PC-3 (cell line): ENCODE results near the gene SYT1. TPM values are rescaled to one million over a fixed set of nuclear protein-coding genes. Genes with fewer than 3 reads are reported as not detected.

Source experiments
- ATAC-seq: fragments of 200-7000 bp; cut with Tn5 transposase; 2 replicates; pipeline ENCODE4 v1.9.1; 2020; ENCODE audit warnings: mild to moderate bottlenecking, moderate library complexity
- BruUV-seq: library from RNA; stranded (reverse); fragments of 400-500 nt; replicated peaks from 2 replicates; lab custom pipeline; 2021; lab: Mats Ljungman, UMichigan
- CTCF ChIA-PET: fragments of 300-600 bp; sonication (Branson Sonifier 250); formaldehyde crosslinking; loops from one replicate; lab custom pipeline; 2022; ENCODE audit warnings: antibody characterized with exemption; lab: Charles Lee
- POLR2A ChIA-PET: fragments of 300-600 bp; sonication (Branson Sonifier 250); formaldehyde crosslinking; loops from one replicate; lab custom pipeline; 2022; ENCODE audit warnings: antibody characterized with exemption; ENCODE audit not compliant: unreplicated experiment; lab: Charles Lee
- DNase-seq: peaks from one replicate; pipeline ENCODE4 v3.0.0-alpha.2; 2015
- H2AFZ ChIP-seq: fragments of 300-600 bp; sonication (generic); 2 replicates; pipeline ENCODE4 v1.6.0; 2016; ENCODE audit warnings: antibody characterized with exemption, low read length
- H3F3A ChIP-seq: fragments of 300-600 bp; sonication (generic); one replicate; pipeline ENCODE4 v1.6.0; 2017; ENCODE audit warnings: antibody characterized with exemption, low read length, control low read depth, mild to moderate bottlenecking; ENCODE audit not compliant: unreplicated experiment
- H3K27ac ChIP-seq: fragments of 300-600 bp; sonication (generic); 2 replicates; pipeline ENCODE4 v1.5.1; 2016; ENCODE audit warnings: mild to moderate bottlenecking, low read length
- H3K27me3 ChIP-seq: fragments of 300-600 bp; sonication (generic); 2 replicates; pipeline ENCODE4 v1.6.1; 2016; ENCODE audit warnings: low read length, mixed read lengths
- H3K36me3 ChIP-seq: fragments of 300-600 bp; sonication (generic); 2 replicates; pipeline ENCODE4 v1.6.1; 2016; ENCODE audit warnings: low read depth, mixed run types, low read length, mixed read lengths
- H3K4me1 ChIP-seq: fragments of 300-600 bp; sonication (generic); 2 replicates; pipeline ENCODE4 v1.5.1; 2016; ENCODE audit warnings: low read length; ENCODE audit not compliant: insufficient read depth
- H3K4me2 ChIP-seq: fragments of 300-600 bp; sonication (generic); 2 replicates; pipeline ENCODE4 v1.6.0; 2016; ENCODE audit warnings: low read length
- H3K4me3 ChIP-seq: fragments of 300-600 bp; sonication (generic); 2 replicates; pipeline ENCODE4 v1.5.1; 2016; ENCODE audit warnings: mild to moderate bottlenecking, low read length, mixed read lengths
- H3K79me2 ChIP-seq: fragments of 300-600 bp; sonication (generic); 2 replicates; pipeline ENCODE4 v1.6.1; 2017; ENCODE audit warnings: low read length, mixed read lengths
- H3K9ac ChIP-seq: fragments of 300-600 bp; sonication (generic); 2 replicates; pipeline ENCODE4 v1.6.0; 2016; ENCODE audit warnings: mild to moderate bottlenecking, low read length
- H3K9me2 ChIP-seq: fragments of 300-600 bp; sonication (generic); replicated peaks from 2 replicates; pipeline ENCODE4 v1.6.1; 2016; ENCODE audit warnings: mixed run types, low read length, mixed read lengths
- H3K9me3 ChIP-seq: fragments of 300-600 bp; sonication (generic); 2 replicates; pipeline ENCODE4 v1.6.1; 2016; ENCODE audit warnings: low read length, mixed read lengths
- H4K20me1 ChIP-seq: fragments of 300-600 bp; sonication (generic); 2 replicates; pipeline ENCODE4 v1.6.1; 2016; ENCODE audit warnings: low read length, mixed read lengths
- EZH2 ChIP-seq: fragments of 300-600 bp; sonication (generic); IDR thresholded peaks from one replicate; pipeline ENCODE4 v1.6.1; 2017; ENCODE audit warnings: antibody characterized with exemption, mild to moderate bottlenecking, low read length; ENCODE audit not compliant: unreplicated experiment
- EZH2phosphoT487 ChIP-seq: fragments of 300-600 bp; sonication (generic); IDR thresholded peaks from 2 replicates; pipeline ENCODE4 v1.6.1; 2018; ENCODE audit warnings: mild to moderate bottlenecking, antibody characterized with exemption, low read length, borderline replicate concordance
- intact Hi-C: fragments of 100-400 bp; cut with micrococcal nuclease; formaldehyde crosslinking; loops from 2 replicates; pipeline ENCODE4 v1.9.0; 2023
- total RNA-seq: library from RNA; depleted of rRNA; stranded (reverse); fragments of >200 nt; gene quantifications from 2 replicates; pipeline ENCODE4 v1.2.3, GENCODE V29; 2014
- TF ChIP-seq, protein P1 (sequence below): fragments of 300-600 bp; sonication (generic); conservative IDR thresholded peaks from 2 replicates; pipeline ENCODE4 v1.5.1; 2017; ENCODE audit warnings: antibody characterized with exemption, low read depth, mild to moderate bottlenecking, low read length

SYT1 gene
- total RNA-seq, 1 experiment from 2014 or later, result 0.51 TPM

DNA sequence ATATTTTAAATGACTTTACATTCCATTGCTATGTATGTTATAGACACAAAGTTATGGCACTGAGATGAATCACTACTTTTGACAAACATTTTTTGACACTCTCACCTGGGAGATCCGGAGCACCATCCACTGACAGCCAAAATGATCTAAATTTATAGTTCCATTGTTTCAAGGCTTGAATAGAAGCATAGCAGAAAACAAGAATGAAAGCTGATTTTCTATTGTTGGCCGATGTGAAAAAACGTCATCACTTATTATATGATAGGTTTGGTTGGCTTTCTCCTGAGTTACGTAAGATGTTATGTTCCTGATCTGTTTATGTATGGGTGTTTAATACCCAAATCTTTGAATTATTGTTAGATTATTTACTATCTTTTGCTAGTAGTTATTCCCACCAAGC is 520.0 kb downstream of the SYT1 start:
- no TSS peak for BruUV-seq
- ChIA-PET POLR2A (no interaction called here), CTCF (no interaction called here)
- Histone ChIP-seq H3K9me2 (no peaks in the 10 kb centered on the region), H3K27ac (no peak overlapping the region), H3K4me1 (no peaks in the 10 kb centered on the region), H2AFZ (no peak overlapping the region), H3K4me3 (no peak overlapping the region), H3F3A (no peaks in the 10 kb centered on the region), H3K27me3 (no peaks in the 10 kb centered on the region), H4K20me1 (no peaks in the 10 kb centered on the region), H3K79me2 (no peaks in the 10 kb centered on the region), H3K9me3 (no peaks in the 10 kb centered on the region), H3K9ac (no peak overlapping the region), H3K36me3 (no peaks in the 10 kb centered on the region), H3K4me2 (no peak overlapping the region)
- intact Hi-C loops, result no loop called here
- DNase-seq, result no peak
- no peak for ATAC-seq
- TF ChIP-seq EZH2 (no peak), EZH2phosphoT487 (no peak)
- TF ChIP-seq, protein P1, sequence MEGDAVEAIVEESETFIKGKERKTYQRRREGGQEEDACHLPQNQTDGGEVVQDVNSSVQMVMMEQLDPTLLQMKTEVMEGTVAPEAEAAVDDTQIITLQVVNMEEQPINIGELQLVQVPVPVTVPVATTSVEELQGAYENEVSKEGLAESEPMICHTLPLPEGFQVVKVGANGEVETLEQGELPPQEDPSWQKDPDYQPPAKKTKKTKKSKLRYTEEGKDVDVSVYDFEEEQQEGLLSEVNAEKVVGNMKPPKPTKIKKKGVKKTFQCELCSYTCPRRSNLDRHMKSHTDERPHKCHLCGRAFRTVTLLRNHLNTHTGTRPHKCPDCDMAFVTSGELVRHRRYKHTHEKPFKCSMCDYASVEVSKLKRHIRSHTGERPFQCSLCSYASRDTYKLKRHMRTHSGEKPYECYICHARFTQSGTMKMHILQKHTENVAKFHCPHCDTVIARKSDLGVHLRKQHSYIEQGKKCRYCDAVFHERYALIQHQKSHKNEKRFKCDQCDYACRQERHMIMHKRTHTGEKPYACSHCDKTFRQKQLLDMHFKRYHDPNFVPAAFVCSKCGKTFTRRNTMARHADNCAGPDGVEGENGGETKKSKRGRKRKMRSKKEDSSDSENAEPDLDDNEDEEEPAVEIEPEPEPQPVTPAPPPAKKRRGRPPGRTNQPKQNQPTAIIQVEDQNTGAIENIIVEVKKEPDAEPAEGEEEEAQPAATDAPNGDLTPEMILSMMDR, result no peak

DNA sequence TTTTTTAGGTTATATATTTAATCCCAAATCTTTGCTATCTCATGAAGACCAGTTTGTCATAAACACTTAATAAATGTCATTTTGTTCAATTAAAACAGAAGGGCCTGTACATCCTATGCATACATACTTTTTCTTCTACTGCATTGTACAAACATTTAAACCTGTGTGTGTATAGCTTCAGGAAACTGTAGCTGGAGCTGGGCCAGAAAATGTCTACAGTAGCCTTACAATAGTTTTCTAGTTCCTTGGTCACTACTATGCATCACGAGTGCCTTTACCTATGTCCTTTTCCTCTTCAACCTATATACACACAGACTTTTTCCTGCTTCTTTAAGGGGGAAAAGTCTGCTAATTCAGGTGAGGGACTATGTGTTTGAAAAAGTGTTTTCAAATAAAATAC is 523.4 kb downstream of the SYT1 start:
- H4K20me1 ChIP-seq, result no peaks in the 10 kb centered on the region
- no TSS peak for BruUV-seq
- H3K4me2 ChIP-seq, result no peak overlapping the region
- no peaks in the 10 kb centered on the region for H3K9me2 ChIP-seq
- ATAC-seq (no peak), DNase-seq (no peak)
- H3K4me3 ChIP-seq, result no peak overlapping the region
- no peaks in the 10 kb centered on the region for H3K36me3 ChIP-seq
- H3K79me2 ChIP-seq, result no peaks in the 10 kb centered on the region
- ChIA-PET CTCF (interaction anchor here (0.5 kb wide), 1 partner anchor 110 kb away, joined by 4 read pairs; no protein-coding TSS in a partner anchor), POLR2A (no interaction called here)
- no peaks in the 10 kb centered on the region for H3F3A ChIP-seq
- intact Hi-C loops, result no loop called here
- no peak overlapping the region for H3K27ac ChIP-seq
- no peaks in the 10 kb centered on the region for H3K4me1 ChIP-seq
- TF ChIP-seq EZH2phosphoT487 (no peak), EZH2 (no peak)
- TF ChIP-seq, protein P1, result no peak
- no peak overlapping the region for H3K9ac ChIP-seq
- no peak overlapping the region for H2AFZ ChIP-seq
- no peaks in the 10 kb centered on the region for H3K9me3 ChIP-seq
- no peaks in the 10 kb centered on the region for H3K27me3 ChIP-seq

DNA sequence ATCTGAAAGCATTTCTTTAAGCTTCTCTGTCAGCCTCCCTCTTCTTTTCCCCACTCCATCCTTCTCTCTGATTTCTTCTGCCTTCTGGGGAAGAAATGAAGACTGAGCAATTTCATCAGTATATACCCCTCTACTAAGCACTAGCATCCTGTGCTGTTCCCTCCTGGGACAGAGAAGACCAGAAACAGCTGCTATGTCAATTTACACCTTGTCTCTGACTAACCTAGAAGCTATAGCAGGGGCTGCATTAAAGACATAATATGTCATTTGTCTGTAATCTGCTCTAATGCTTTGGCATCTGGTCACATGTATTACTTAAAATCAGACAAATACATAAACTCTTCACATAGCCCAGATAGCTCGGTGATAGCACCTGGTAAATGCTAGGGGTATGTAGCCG is 529.3 kb downstream of the SYT1 start:
- H3K36me3 ChIP-seq, result no peaks in the 10 kb centered on the region
- POLR2A ChIA-PET, result no interaction called here
- H3K4me3 ChIP-seq, result no peak overlapping the region
- no peak overlapping the region for H2AFZ ChIP-seq
- BruUV-seq, result no TSS peak
- no peaks in the 10 kb centered on the region for H3K79me2 ChIP-seq
- no peaks in the 10 kb centered on the region for H3K9me3 ChIP-seq
- no peaks in the 10 kb centered on the region for H4K20me1 ChIP-seq
- H3K9ac ChIP-seq, result no peak overlapping the region
- no peaks in the 10 kb centered on the region for H3K27me3 ChIP-seq
- no peak overlapping the region for H3K4me2 ChIP-seq
- no peaks in the 10 kb centered on the region for H3F3A ChIP-seq
- H3K27ac ChIP-seq, result no peak overlapping the region
- H3K4me1 ChIP-seq, result no peaks in the 10 kb centered on the region
- TF ChIP-seq, protein P1, result no peak
- TF ChIP-seq EZH2 (no peak), EZH2phosphoT487 (no peak)
- no peaks in the 10 kb centered on the region for H3K9me2 ChIP-seq
- CTCF ChIA-PET, result no interaction called here
- DNase-seq (no peak), ATAC-seq (no peak)
- intact Hi-C loops, result no loop called here
